Measurements from ENCODE around the gene CIB2.

CIB2 gene

GRCh38 chr15:78105476-78106241, 25.6 kb downstream of the CIB2 start:
- no peak for DNase-seq

- DNase-seq: no peak
These were observed 26.4 kb downstream of the CIB2 start for GRCh38 chr15:78104566-78105475.

GRCh38 chr15:78104119-78104479, 27.1 kb downstream of the CIB2 start:
- DNase-seq: no peak

- peak; percentile 62 for DNase-seq
These were observed 27.7 kb downstream of the CIB2 start for GRCh38 chr15:78103406-78104118.

GRCh38 chr15:78102741-78103140, 28.5 kb downstream of the CIB2 start:
- no peak for DNase-seq

GRCh38 chr15:78102211-78102610, 29.0 kb downstream of the CIB2 start:
- DNase-seq: no peak

- DNase-seq: no peak
These were observed 29.7 kb downstream of the CIB2 start for GRCh38 chr15:78101423-78102105.

- DNase-seq: no peak
These were observed 30.4 kb downstream of the CIB2 start for GRCh38 chr15:78100886-78101285.

- no peak for DNase-seq
These were observed 33.0 kb downstream of the CIB2 start for GRCh38 chr15:78098131-78098755.

GRCh38 chr15:78097667-78098066, 33.6 kb downstream of the CIB2 start:
- no peak for DNase-seq

GRCh38 chr15:78093242-78094020, 37.8 kb downstream of the CIB2 start:
- DNase-seq: no peak

- DNase-seq: no peak
These were observed 38.8 kb downstream of the CIB2 start, which contains the start of gene SH2D7 for GRCh38 chr15:78092261-78093041. Gene SH2D7, plus strand, starts transcription at chr15:78092561. Its CDS starts 24 bp downstream, at chr15:78092585.

- DNase-seq: no peak
These were observed 40.7 kb downstream of the CIB2 start for GRCh38 chr15:78090422-78091063.

- DNase-seq: no peak
These were observed 42.5 kb downstream of the CIB2 start for GRCh38 chr15:78088773-78089080.

- no peak for DNase-seq
These were observed 43.1 kb downstream of the CIB2 start for GRCh38 chr15:78087951-78088772.

GRCh38 chr15:78085928-78086327, 45.3 kb downstream of the CIB2 start:
- no peak for DNase-seq

- DNase-seq: no peak
These were observed 46.8 kb downstream of the CIB2 start for GRCh38 chr15:78084449-78084750.

- no peak for DNase-seq
These were observed 47.4 kb downstream of the CIB2 start for GRCh38 chr15:78083687-78084448.

- DNase-seq: no peak
These were observed 48.1 kb downstream of the CIB2 start for GRCh38 chr15:78083186-78083585.
